OCI-LY7 (cell line): ENCODE data around the gene UBA5.

Source experiments
- EZH2phosphoT487 ChIP-seq: fragments of 200-600 bp; sonication (generic); IDR thresholded peaks from 2 replicates; pipeline ENCODE4 v1.6.1; 2018; ENCODE audit warnings: low read depth, borderline replicate concordance, mild to moderate bottlenecking, mixed run types, antibody characterized with exemption, low read length, moderate library complexity, mixed read lengths
- TF ChIP-seq, protein P1 (sequence below): fragments of 200-600 bp; sonication (generic); conservative IDR thresholded peaks from 2 replicates; pipeline ENCODE4 v1.5.1; 2014; ENCODE audit warnings: mild to moderate bottlenecking, antibody characterized with exemption, low read length, moderate library complexity, mixed read lengths

DNA sequence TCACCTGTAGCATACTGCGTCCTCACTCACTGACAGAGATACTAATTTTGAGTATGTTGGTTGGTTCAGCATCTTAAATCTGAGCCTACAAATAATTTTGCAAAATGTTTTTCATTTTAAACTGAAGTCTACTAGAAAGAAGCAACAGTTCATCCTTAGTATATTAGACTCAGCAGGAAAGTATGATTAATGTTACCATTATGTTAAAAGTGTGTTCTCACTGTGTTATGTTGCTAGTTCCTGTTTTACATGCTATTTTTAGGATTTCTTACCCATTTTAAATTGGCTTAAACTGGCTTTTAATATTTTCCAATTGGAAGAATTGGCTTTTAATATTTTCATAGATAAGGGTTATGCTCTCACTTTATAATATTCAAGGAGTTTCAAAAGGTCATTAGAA lies 37.4 kb upstream of the UBA5 start:
- TF ChIP-seq, protein P1, sequence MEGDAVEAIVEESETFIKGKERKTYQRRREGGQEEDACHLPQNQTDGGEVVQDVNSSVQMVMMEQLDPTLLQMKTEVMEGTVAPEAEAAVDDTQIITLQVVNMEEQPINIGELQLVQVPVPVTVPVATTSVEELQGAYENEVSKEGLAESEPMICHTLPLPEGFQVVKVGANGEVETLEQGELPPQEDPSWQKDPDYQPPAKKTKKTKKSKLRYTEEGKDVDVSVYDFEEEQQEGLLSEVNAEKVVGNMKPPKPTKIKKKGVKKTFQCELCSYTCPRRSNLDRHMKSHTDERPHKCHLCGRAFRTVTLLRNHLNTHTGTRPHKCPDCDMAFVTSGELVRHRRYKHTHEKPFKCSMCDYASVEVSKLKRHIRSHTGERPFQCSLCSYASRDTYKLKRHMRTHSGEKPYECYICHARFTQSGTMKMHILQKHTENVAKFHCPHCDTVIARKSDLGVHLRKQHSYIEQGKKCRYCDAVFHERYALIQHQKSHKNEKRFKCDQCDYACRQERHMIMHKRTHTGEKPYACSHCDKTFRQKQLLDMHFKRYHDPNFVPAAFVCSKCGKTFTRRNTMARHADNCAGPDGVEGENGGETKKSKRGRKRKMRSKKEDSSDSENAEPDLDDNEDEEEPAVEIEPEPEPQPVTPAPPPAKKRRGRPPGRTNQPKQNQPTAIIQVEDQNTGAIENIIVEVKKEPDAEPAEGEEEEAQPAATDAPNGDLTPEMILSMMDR: no peak
- TF ChIP-seq EZH2phosphoT487: no peak
